ENCODE data around the gene DNMBP.
"Not testable (repeated sequence)": the region's sequence is repeated elsewhere in the genome, so short reads cannot be mapped to it uniquely, and the experiment has no call there.

Gene DNMBP

DNA sequence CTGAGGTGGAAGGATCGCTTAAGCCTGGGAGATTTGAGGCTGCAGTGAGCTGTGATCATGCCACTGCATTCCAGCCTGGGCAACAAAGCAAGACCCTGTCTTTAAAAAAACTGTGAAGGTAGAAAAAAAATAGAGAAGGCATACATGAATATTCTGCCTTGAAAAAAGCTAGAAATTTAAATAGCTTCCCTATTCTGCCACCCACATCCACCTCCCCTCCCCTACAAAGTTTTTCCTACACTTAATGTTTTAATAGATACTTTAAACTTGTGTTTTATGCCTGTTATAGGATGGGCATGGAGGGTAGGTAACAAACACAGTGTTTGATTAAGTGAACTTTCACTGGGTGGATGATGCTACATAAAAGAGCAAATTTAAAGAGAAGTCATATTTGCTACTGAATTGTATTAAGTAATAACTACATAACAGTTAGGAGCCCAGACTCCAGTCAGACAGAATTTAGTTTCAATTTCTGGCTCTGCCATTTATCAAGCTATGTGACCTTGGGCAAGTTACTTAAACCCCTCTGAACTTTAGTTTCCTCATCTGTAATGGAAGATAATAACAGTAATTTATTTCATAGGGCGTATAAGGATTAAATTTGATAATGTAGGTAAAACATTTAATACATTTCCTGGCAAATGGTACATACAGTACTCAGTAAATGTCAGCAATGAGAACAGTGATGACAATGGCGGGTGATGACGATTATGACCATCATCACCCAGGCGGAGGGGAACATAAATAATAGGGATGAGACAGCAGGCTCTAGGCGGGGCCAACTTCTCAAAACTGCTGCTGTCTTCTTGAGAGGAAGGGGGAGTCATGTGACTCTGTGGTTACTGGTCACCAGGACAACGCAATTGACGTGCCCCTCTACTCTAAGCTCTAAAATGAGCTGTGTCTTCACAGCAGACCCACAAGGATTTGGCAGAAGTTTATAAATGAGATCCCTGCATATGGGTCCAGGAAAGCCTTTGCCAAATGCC lies 15.8 kb downstream of the DNMBP start:
- peak; percentile 79 for DNase-seq (ENCODE audit: low read depth, low spot score)

DNA sequence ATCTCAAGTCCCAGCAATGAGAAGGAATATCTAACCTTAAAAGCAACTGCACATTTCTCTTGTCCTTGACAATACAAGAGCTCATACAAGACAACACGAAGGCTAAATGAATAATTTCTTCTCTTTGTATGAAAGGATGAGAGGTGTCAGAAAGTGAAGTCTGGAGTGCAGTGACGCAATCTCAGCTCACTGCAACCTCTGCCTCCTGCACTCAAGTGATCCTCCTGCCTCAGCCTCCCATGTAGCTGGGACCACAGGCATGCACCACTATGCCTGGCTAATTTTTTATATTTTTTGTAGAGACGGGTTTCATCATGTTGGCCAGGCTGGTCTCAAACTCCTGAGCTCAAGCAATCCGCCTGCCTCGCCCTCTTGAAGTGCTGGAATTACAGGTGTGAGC lies 24.1 kb downstream of the DNMBP start:
- not testable (repeated sequence) for DNase-seq (ENCODE audit: low read depth, low spot score)

DNA sequence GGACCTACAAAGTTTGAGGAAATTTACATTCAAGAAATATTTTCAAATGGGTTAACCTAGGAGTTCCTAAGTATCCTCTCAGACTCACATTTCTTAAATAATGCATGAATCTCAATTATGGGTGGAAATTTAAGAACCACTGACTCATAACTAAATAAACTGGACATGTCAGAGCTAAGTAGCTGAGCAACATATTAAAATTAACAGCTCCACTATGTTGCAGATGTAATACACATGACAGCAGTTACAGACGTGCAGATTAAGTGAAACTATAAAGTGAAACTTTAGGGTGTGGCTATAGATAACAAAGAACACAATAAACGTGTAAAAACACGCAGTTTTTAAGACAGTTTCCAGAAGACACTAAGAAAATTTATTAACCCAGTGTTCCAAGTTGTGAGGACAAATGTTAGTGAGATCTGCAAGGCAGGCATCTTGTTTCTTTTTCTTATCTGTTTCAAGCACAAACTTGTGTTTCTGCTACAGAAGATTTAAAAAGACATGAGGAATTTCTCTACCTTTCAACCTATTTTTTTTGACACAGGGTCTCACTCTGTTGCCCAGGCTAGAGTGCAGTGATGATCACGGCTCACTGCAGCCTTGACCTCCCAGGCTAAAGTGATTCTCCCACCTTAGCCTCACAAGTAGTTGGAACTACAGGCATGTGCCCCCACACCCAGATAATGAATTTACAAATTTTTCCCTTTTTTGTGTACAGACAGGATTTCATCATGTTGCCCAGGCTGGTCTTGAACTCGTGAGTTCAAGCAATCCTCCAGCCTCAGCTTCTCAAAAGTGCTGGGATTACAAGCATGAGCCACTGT lies 25.3 kb downstream of the DNMBP start:
- DNase-seq (ENCODE audit: low read depth, low spot score): no peak

DNA sequence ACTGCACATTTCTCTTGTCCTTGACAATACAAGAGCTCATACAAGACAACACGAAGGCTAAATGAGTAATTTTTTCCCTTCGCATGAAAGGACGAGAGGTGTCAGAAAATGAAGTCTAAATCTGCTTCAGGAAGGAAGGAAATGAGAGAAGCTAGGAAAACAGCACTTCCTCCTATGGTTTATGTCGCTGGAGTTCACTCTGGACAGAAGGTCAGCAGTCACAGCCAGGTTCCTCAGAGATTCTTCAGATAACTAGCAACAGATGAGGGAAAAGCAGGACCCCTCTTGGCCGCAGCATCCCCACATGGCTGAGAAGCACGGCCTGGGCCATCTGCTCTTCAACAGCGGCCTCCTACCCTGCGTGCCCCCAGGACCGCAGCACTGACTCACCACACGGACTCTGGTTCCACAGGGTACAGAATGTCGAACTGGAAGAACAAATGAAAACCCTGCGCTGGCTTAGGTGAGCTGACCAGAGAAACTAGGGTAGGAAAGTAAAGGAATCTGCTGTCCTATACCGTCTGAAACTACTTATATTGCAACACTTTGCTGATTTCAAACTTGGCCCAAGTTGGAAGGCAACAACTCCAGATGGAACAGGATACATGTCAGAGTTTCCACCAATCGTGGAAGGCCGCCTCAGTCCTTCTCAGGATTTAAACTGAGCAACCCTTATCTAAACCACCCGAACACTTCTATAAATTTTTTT lies 26.3 kb downstream of the DNMBP start:
- no peak for DNase-seq (ENCODE audit: low read depth, low spot score)

DNA sequence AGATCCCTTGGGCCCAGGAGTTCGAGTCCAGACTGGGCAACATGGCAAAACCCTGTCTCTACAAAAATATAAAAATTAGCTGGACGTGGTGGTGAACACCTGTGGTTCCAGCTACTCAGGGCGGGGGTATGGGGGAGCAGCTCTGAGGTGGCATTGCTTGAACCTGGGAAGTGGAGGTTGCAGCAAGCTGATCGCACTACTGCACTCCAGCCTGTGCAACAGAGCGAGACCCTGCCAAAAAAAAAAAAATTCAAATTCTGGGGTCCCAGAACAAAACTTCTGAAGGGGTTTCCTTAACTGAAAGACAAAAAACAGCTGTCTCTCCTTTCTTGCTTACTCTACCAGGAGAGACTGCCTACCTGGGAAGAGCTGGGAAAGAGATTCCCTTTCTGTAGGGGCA lies 27.0 kb downstream of the DNMBP start:
- DNase-seq (ENCODE audit: low read depth, low spot score): no peak

DNA sequence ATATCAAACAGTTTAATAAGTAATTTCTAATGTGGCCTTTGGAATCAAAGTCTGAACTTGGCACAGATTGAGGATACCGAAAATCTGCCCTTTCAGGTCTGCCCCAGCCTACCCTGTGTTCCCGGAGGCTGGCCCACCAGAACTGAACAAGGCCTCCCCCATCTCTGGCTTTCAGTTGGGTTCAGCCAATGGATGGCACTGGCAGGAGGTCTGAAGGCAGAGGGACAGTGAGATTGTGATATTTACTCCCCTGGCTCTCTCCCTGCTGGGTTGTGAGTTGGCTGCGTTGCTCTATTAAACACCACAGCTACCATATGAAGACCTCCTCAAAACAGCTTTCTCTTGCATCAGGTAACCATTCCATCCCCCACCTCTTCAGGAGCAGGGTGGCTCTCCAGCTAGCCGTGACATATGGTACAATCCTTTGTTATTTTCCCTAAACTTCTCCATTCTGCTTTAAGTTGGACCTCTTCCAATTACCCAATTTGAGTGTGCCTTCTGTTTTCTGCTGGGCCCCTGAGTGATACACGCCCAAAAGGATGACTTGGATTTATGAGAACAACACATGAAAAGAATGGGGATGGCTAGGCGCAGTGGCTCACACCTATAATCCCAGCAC lies 28.1 kb downstream of the DNMBP start:
- no peak for DNase-seq (ENCODE audit: low read depth, low spot score)

DNA sequence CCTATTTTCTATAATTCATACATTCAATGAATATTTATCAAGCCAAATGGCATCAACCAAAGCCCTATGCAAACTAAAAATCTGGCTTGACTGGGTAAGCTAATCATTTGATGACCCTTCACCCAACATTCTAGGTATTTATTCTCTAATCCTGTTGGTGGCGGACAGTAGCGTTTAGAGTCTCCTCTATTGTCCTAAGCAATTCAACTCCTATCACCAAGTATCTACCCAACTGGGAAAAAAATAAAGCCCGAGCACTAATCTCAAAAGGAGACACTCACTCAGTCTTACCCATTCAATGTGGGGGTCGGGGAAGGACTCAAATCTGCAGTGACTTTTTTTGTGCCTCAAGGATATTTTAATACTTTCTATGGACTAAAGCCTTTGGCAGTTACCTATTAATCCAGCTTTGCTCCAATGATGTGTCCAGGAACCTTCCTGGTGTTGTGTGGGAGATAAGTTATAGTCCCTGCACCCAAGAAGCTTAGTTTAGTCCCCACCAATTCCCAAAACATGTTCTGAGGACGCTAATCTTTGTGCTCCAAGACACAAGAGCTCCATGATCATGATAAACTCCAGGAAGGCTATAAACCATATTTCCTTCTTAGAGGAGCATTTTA lies 30.6 kb downstream of the DNMBP start:
- DNase-seq (ENCODE audit: low read depth, low spot score): no peak

DNA sequence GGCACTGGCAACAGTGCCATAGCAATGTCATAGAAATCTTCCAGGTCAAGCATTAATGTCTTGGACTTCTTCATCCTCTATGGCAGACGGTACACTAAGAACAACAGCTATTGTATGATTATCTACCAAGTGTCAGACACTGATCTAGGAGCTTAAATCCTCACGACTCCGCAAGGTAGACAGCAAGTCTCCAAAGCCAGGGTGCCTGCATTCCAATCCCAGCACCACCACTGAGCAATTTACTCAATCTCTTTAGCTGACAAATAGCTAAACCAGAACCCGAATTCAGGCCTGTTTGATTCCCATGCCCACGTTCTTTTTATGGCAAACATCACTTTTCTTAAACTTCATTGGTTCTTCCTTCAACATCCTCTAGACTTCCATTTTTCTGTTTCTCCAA lies 31.8 kb downstream of the DNMBP start:
- DNase-seq (ENCODE audit: low read depth, low spot score): no peak

DNA sequence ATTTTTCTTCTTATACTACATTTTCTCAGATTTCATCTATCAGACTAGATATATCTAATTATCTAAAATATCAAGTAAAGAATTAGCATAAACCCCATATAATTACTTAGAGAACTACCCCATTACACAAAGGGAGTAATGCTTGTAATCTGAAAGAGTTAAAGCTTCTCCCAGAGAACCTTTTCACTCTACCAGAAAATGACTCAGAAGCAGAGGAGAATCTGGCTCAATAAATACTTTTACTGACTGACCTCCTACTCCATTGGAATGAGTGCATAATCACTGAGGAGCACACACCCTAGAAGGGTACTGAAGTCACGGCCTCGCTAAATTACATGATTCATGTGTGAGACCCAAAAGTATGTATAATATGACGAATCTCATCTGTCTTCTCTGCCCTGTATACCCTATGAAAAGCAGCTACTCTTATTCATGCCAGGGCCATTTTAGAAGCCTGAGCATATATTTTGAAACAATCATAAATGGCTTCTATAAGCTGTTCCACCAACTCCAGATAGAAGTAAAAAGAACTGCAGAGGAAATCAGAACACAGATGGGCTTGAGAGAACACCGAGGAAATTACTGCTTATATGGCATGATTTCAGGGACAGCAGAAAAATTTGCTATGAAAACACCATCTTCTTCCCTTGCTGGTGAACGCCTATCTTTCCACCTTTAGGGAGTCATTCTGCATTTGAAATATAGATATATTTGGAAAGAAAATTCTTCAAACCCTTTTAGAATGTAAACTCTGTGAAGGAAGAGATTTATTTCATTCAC lies 32.7 kb downstream of the DNMBP start:
- peak; percentile 85 for DNase-seq (ENCODE audit: low read depth, low spot score)

DNA sequence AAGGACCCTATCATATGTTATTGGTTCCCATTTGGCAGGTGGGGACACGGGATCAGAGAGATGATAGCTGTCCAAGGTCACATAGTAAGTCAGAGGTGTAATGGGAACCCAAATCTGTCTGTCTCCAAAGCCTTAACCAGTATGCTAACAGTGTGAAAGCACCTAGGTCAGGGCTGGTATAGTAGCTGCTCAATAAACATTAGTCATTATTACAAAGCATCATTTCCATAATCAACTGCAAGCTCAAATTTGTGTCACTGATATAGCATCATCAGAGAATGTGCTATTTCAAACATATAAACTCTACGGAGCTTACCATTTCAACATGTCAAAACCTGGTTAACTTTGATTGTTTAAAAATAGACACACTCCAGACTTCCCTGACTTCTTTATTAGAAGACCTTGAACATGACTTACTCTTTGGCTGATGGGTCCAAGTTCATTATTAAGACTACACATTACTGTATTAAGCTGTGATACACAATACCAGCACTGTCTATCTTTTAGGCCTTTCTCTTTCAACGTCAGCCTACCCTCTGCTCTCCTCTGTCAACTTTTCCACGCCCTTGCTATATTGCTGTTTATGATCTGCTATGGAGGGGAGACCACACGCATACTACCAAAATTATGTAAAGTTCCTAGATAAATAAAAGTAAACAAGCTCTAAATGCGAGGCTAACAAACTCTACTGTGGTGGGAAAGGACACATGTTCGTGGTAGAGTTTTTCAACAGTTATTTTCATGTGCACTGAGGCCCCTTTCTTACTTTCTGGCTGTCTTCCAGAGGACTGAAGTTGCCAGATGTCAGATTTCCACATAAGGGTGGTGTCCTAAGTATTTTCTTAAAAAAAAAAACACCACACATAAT lies 33.6 kb downstream of the DNMBP start:
- peak; percentile 37 for DNase-seq (ENCODE audit: low read depth, low spot score)

DNA sequence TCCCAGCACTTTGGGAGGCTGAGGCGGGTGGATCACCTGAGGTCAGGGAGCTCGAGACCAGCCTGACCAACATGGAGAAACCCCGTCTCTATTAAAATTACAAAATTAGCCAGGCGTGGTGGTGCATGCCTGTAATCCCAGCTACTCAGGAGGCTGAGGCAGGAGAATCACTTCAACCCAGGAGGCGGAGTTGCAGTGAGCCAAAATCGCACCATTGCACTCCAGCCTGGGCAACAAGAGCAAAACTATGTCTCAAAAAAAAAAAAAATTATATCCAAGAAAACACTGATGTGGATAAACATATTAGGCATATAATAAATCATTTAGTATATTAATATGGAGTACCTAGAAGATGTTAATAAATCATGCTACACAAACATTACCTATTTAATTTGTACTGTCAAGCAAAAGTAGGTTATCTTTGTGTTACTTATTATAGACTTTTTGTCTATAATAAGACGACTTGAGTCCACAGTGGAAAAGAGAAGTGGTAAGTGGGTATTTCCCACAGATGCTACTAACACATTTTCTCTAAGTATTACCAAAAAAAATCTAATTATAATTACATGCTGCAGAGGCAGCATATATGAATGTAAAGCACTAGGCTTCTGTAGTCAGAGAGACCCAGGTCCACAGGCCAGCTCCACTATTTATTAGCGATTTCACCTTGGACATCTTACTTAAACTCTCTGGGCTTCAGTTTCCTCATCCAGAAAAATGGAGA lies 34.5 kb downstream of the DNMBP start:
- DNase-seq (ENCODE audit: low read depth, low spot score): no peak

DNA sequence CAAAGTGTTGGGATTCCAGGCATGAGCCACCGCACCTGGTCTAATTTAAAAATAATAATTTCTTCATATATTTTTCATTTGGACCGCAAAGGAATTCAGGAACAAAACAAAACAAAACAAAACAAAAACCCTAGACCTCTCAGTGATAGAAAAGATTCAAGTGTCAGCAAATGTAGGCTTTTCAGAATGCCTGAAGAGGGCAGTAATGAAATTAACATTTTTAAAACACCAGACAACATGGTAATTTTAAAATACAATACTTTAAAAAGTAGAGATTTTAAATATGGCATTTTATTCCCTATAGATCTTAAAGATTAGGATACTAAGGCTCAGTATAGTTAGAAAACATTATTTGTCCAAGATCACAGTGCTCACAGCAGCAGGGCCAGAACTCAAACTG lies 36.6 kb downstream of the DNMBP start:
- DNase-seq (ENCODE audit: low read depth, low spot score): no peak

DNA sequence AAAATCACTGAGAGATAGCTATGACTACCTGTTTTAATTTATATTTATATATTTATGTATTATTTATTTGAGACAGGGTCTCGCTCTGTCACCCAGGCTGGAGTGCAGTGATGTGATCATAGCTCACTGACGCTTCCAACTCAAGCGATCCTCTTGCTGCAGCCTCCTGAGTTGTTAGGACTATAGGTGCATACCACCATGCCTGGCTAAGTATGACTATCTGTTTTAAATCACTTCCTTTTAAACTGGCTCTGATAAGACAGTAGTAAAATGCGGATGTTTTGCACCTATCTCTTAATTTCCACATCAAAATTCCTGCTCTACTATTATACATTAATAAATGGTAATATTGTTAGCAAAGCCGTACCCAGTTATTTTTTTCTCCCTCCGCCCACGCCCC lies 41.8 kb downstream of the DNMBP start:
- no peak for DNase-seq (ENCODE audit: low read depth, low spot score)

DNA sequence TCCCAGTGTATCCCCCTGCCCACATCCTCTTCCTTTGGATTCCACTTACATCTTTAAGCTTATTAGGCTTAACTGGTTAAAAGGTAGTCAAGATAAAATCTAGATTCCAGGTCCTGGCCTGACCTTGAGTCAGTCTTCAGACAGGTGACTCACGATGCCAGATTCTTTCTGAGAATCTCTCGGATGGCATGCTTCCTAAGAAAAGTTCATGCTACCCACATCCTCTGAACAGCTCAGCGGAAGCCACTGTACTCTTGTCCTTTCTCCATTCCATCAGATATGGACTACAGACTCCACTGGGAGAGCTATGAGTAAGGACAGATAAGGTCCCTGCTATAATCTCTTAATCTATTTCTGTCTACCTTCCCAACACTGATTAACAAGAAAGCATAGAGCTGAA lies 43.4 kb downstream of the DNMBP start:
- DNase-seq (ENCODE audit: low read depth, low spot score): peak; percentile 86

DNA sequence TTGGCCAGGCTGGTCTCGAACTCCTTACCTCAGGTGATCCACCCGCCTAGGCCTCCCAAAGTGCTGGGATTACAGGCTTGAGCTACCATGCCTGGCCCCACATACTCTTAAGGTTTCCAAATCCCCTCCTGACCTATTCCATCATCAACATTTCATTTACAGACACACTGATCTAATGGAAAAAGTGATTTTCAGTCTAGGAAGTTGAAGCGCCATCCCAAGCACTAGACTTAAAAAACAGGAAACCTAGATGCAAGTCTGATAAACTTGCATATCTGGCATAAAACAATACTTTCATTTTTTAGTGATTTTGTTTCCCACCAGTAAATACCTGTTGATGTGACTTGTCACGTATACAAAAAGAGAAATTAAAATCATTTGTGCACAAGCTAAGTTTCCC lies 44.0 kb downstream of the DNMBP start:
- DNase-seq (ENCODE audit: low read depth, low spot score): no peak

DNA sequence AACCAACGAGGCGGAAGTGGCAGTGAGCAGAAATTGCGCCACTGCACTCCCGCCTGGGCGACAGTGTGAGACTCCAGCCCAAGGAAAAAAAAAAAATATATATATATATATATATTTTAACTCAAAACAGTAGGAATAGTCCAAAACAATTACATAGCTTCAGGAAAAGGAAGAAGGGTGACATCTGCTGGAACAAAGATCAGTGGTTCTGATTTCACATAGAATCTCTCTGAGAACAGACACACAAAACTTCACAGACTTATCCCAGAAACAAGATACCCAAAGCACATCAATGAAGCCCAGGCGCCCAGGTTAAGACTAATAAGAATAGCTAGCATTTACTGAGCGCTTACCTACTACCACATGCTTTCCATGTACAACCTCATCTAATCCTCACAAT lies 45.0 kb downstream of the DNMBP start:
- DNase-seq (ENCODE audit: low read depth, low spot score): peak; percentile 38

DNA sequence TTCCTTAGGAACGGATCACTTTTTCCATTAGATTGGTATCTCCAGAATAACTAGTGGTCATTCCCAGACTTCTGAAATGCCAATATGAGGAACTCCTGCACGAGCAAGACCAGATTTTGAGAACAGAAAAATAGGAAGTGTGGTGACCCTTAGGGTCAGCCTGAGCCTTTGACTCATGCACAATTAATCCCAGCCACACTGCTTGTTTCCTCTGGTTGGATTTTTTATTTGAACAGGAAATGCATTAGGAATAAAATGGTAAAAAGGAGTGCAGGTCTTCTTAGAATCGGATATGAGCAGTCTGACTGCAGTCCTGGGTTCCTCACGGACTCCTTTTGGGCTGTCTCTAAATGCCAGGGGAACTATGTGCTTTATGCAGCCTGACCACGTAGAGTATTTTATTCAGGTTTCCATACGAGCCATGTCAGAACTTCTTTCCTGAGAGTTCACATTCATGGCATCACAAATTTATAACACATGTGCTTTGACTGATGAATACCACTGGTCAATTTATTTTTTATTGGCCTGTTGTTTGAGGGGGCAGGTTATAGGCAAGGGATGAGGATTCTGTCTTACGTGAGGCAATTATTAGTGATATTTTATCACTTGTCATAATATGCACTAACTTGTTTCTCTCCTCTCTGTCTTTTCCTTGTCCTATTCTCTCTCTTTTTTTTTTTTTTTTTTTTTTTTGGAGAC lies 46.1 kb downstream of the DNMBP start:
- DNase-seq (ENCODE audit: low read depth, low spot score): not testable (repeated sequence)

DNA sequence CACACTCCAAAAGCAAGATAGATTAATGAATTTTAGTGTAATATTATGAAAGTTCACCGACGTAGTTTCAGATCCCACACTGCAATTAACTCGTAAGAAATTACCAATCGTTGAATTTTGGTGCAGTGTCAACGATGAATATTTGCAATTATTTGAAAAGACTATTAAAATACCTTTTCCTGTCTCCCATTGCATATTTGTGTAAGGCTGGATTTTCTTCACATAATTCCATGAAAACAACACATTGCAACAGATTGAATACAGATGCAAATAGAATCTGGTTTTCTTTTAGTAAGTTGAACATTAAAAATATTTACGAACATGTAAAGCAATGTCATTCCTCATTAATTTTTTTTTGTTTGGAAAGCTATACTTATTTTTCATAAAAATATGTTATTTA lies 50.9 kb downstream of the DNMBP start:
- no peak for DNase-seq (ENCODE audit: low read depth, low spot score)
